H9 (cell line): ENCODE measurements around the gene CST9L. TPM values are rescaled to one million over a fixed set of nuclear protein-coding genes. Genes with fewer than 3 reads are reported as not detected.

ENCODE experiments used
- DNase-seq: peaks from one replicate; pipeline ENCODE4 v3.0.0-alpha.2; 2017
- H2AFZ ChIP-seq: one replicate; pipeline ENCODE4 v1.6.1; 2013; ENCODE audit warnings: mild to moderate bottlenecking, low read length, control low read depth, moderate library complexity
- H2AK5ac ChIP-seq: 2 replicates; pipeline ENCODE4 v1.6.1; 2013; ENCODE audit warnings: low read length, control low read depth, mixed read lengths; ENCODE audit not compliant: insufficient read length
- H2BK120ac ChIP-seq: one replicate; pipeline ENCODE4 v1.6.1; 2013; ENCODE audit warnings: low read depth, mild to moderate bottlenecking, low read length, control low read depth, inconsistent platforms; ENCODE audit not compliant: poor library complexity, severe bottlenecking
- H2BK12ac ChIP-seq: 2 replicates; pipeline ENCODE4 v1.6.1; 2013; ENCODE audit warnings: low read length, control low read depth, mixed read lengths, low read depth; ENCODE audit not compliant: insufficient read length
- H2BK15ac ChIP-seq: 2 replicates; pipeline ENCODE4 v1.6.1; 2013; ENCODE audit warnings: low read depth, low read length, control low read depth
- H2BK20ac ChIP-seq: one replicate; pipeline ENCODE4 v1.6.1; 2013; ENCODE audit warnings: low read depth, mild to moderate bottlenecking, low read length, control low read depth, inconsistent platforms; ENCODE audit not compliant: poor library complexity, severe bottlenecking
- H2BK5ac ChIP-seq: 2 replicates; pipeline ENCODE4 v1.6.1; 2013; ENCODE audit warnings: low read length, control low read depth, mixed read lengths; ENCODE audit not compliant: insufficient read length
- H3K14ac ChIP-seq: 2 replicates; pipeline ENCODE4 v1.6.1; 2013; ENCODE audit warnings: low read length, control low read depth; ENCODE audit not compliant: insufficient read depth
- H3K18ac ChIP-seq: 2 replicates; pipeline ENCODE4 v1.6.1; 2013; ENCODE audit warnings: low read depth, mild to moderate bottlenecking, mixed read lengths, low read length, control low read depth; ENCODE audit not compliant: insufficient read length
- H3K23ac ChIP-seq: 2 replicates; pipeline ENCODE4 v1.6.1; 2013; ENCODE audit warnings: low read length, control low read depth, mixed read lengths, low read depth; ENCODE audit not compliant: insufficient read length
- H3K23me2 ChIP-seq: 2 replicates; pipeline ENCODE4 v1.6.1; 2013; ENCODE audit warnings: low read depth, mild to moderate bottlenecking, mixed read lengths, low read length, control low read depth; ENCODE audit not compliant: insufficient read length, poor library complexity, severe bottlenecking
- H3K27ac ChIP-seq: 2 replicates; pipeline ENCODE4 v1.5.1; 2013; ENCODE audit warnings: low read length, control low read depth, mixed read lengths, low read depth; ENCODE audit not compliant: insufficient read length
- H3K27me3 ChIP-seq: 2 replicates; pipeline ENCODE4 v1.6.1; 2013; ENCODE audit warnings: low read length, control low read depth, inconsistent platforms; ENCODE audit not compliant: insufficient read depth
- H3K4ac ChIP-seq: 2 replicates; pipeline ENCODE4 v1.6.1; 2013; ENCODE audit warnings: low read depth, mild to moderate bottlenecking, control low read depth, inconsistent platforms, low read length, moderate library complexity
- H3K4me1 ChIP-seq: 2 replicates; pipeline ENCODE4 v1.6.1; 2013; ENCODE audit warnings: low read length, control low read depth, inconsistent platforms; ENCODE audit not compliant: insufficient read depth
- H3K4me2 ChIP-seq: 2 replicates; pipeline ENCODE4 v1.6.1; 2013; ENCODE audit warnings: low read length, control low read depth, mixed read lengths; ENCODE audit not compliant: insufficient read length, insufficient read depth
- H3K56ac ChIP-seq: 2 replicates; pipeline ENCODE4 v1.6.1; 2013; ENCODE audit warnings: low read depth, mild to moderate bottlenecking, mixed read lengths, low read length, control low read depth; ENCODE audit not compliant: insufficient read length
- H3K79me1 ChIP-seq: 2 replicates; pipeline ENCODE4 v1.6.1; 2013; ENCODE audit warnings: low read depth, mild to moderate bottlenecking, moderate library complexity, low read length, control low read depth, inconsistent platforms; ENCODE audit not compliant: insufficient read depth, poor library complexity, severe bottlenecking
- H3K79me2 ChIP-seq: 2 replicates; pipeline ENCODE4 v1.6.1; 2013; ENCODE audit warnings: low read length, control low read depth, inconsistent platforms; ENCODE audit not compliant: insufficient read depth
- H3K9ac ChIP-seq: 2 replicates; pipeline ENCODE4 v1.6.1; 2013; ENCODE audit warnings: low read length, control low read depth, mixed read lengths; ENCODE audit not compliant: insufficient read length; ENCODE audit errors: extremely low read depth
- H3K9me3 ChIP-seq: one replicate; pipeline ENCODE4 v1.6.1; 2013; ENCODE audit warnings: low read depth, low read length, inconsistent platforms; ENCODE audit not compliant: control insufficient read depth
- H3T11ph ChIP-seq: one replicate; pipeline ENCODE4 v1.6.1; 2013; ENCODE audit warnings: mild to moderate bottlenecking, low read length, control low read depth, inconsistent platforms
- H4K20me1 ChIP-seq: one replicate; pipeline ENCODE4 v1.6.1; 2013; ENCODE audit not compliant: control insufficient read depth, insufficient read length, insufficient read depth
- H4K5ac ChIP-seq: 2 replicates; pipeline ENCODE4 v1.6.1; 2013; ENCODE audit warnings: low read depth, mild to moderate bottlenecking, mixed read lengths, low read length, control low read depth; ENCODE audit not compliant: insufficient read length
- H4K8ac ChIP-seq: replicated peaks from 2 replicates; pipeline ENCODE4 v1.6.1; 2013; ENCODE audit warnings: low read length, control low read depth, mixed read lengths, low read depth; ENCODE audit not compliant: insufficient read length
- H4K91ac ChIP-seq: 2 replicates; pipeline ENCODE4 v1.6.1; 2013; ENCODE audit warnings: low read depth, mild to moderate bottlenecking, moderate library complexity, mixed read lengths, low read length, control low read depth; ENCODE audit not compliant: insufficient read length
- H3K27ac Mint-ChIP-seq, 3 experiments: 2 replicates in 2 of 3; 3 replicates in 1 of 3; pipeline ENCODE4 v1.8.0; 2020 to 2021; ENCODE audit warnings: mixed read lengths in 3 of 3, mild to moderate bottlenecking in 1 of 3, moderate library complexity in 1 of 3
- H3K27me3 Mint-ChIP-seq: 2 replicates; pipeline ENCODE4 v1.8.0; 2021; ENCODE audit warnings: low read depth, mild to moderate bottlenecking, moderate library complexity, mixed read lengths
- H3K36me3 Mint-ChIP-seq, 3 experiments: 2 replicates in 2 of 3; 3 replicates in 1 of 3; pipeline ENCODE4 v1.8.0; 2020 to 2021; ENCODE audit warnings: low read depth in 3 of 3, mixed read lengths in 3 of 3; ENCODE audit not compliant: insufficient read depth in 1 of 3
- H3K4me1 Mint-ChIP-seq, 2 experiments: 2 replicates each; pipeline ENCODE4 v1.8.0; 2020; ENCODE audit warnings: mixed read lengths in 2 of 2
- H3K4me3 Mint-ChIP-seq, 2 experiments: 2 replicates in 1 of 2; 3 replicates in 1 of 2; pipeline ENCODE4 v1.8.0; 2020 to 2021; ENCODE audit warnings: mild to moderate bottlenecking in 2 of 2, mixed read lengths in 2 of 2, moderate library complexity in 1 of 2
- H3K9me3 Mint-ChIP-seq, 2 experiments: 2 replicates in 1 of 2; 3 replicates in 1 of 2; pipeline ENCODE4 v1.8.0; 2020; ENCODE audit warnings: mild to moderate bottlenecking in 2 of 2, mixed read lengths in 2 of 2, moderate library complexity in 1 of 2
- WGBS: extraction: QIAGEN DNeasy Blood & Tissue Kit; methylation state at CpG from one replicate; pipeline ENCODE4 v1.1.7; 2013; ENCODE audit warnings: missing lambda C conversion rate, low lambda C conversion rate, mixed read lengths; ENCODE audit not compliant: insufficient read length; ENCODE audit errors: extremely low coverage; 5-methylcytosine and 5-hydroxymethylcytosine counted together
- total RNA-seq: library from RNA; stranded (reverse); gene quantifications from 2 replicates; pipeline ENCODE4 v1.2.1, GENCODE V29; 2021
- TF ChIP-seq, protein P1 (sequence below): fragments of 200-600 bp; sonication (generic); conservative IDR thresholded peaks from 3 replicates; pipeline ENCODE4 v1.8.0; 2021; ENCODE audit warnings: antibody characterized with exemption, mild to moderate bottlenecking

CST9L gene
- total RNA-seq, 1 experiment from 2014 or later: not detected

- Histone ChIP-seq H2BK120ac (no peak overlapping the region), H3K4ac (no peak overlapping the region), H3K9ac (no peak overlapping the region), H3K79me1 (no peaks in the 10 kb centered on the region), H3K4me1 (peaks cover 3% of the 10 kb centered on the region; the same call in 1 of the 2 replicates), H3K56ac (no peak overlapping the region), H4K20me1 (no peaks in the 10 kb centered on the region), H2BK12ac (no peak overlapping the region), H2BK15ac (no peak overlapping the region), H3K23ac (no peak overlapping the region), H3K27me3 (no peaks in the 10 kb centered on the region), H2AK5ac (no peak overlapping the region), H4K91ac (no peak overlapping the region), H2BK5ac (no peak overlapping the region), H3K9me3 (no peaks in the 10 kb centered on the region), H4K5ac (no peak overlapping the region), H3K18ac (no peak overlapping the region), H4K8ac (no peak overlapping the region), H3K27ac (no peak overlapping the region), H3K23me2 (no peaks in the 10 kb centered on the region), H2AFZ (no peak overlapping the region), H3T11ph (no peak overlapping the region), H2BK20ac (no peak overlapping the region), H3K14ac (no peak overlapping the region), H3K4me2 (no peak overlapping the region), H3K79me2 (no peaks in the 10 kb centered on the region)
- peaks cover 23 to 30% of the 10 kb centered on the region in 2 experiments for H3K9me3 Mint-ChIP-seq
- no peak overlapping the region for H3K27ac Mint-ChIP-seq
- no CpG with 5 or more reads among the region's 10 CpGs for WGBS
- TF ChIP-seq, protein P1, sequence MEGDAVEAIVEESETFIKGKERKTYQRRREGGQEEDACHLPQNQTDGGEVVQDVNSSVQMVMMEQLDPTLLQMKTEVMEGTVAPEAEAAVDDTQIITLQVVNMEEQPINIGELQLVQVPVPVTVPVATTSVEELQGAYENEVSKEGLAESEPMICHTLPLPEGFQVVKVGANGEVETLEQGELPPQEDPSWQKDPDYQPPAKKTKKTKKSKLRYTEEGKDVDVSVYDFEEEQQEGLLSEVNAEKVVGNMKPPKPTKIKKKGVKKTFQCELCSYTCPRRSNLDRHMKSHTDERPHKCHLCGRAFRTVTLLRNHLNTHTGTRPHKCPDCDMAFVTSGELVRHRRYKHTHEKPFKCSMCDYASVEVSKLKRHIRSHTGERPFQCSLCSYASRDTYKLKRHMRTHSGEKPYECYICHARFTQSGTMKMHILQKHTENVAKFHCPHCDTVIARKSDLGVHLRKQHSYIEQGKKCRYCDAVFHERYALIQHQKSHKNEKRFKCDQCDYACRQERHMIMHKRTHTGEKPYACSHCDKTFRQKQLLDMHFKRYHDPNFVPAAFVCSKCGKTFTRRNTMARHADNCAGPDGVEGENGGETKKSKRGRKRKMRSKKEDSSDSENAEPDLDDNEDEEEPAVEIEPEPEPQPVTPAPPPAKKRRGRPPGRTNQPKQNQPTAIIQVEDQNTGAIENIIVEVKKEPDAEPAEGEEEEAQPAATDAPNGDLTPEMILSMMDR: no peak
- no peaks in the 10 kb centered on the region for H3K27me3 Mint-ChIP-seq
- H3K4me1 Mint-ChIP-seq: peaks cover 42 to 52% of the 10 kb centered on the region in 2 experiments
- no peak for DNase-seq
- peaks cover 15 to 28% (median 16%) of the 10 kb centered on the region in 3 experiments for H3K36me3 Mint-ChIP-seq
- H3K4me3 Mint-ChIP-seq: no peak overlapping the region
These were observed 44.1 kb downstream of the CST9L start for GRCh38 chr20:23524146-23524545.
